ENCODE results near the gene PDIA5.

DNA sequence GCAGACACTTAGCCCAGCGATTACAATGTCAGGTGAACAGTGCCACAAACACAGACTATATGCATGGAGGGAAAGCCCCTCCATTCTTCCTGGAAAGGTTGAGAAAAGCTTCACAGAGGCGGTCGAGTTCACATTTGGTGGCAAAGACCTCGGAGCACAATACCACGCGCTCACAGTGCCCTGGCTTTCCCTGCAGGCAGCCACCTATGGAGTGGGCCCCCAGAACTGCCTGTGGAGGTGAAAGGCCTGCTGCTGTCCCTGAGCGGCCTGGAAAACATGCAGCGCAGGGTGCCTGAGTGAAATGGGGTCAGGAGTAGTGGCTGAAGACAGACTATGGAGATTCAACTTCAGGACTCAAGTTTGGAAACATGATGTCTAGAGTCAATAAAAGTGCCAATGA lies 26.9 kb downstream of the PDIA5 start:
- TF ChIP-seq, protein P1, sequence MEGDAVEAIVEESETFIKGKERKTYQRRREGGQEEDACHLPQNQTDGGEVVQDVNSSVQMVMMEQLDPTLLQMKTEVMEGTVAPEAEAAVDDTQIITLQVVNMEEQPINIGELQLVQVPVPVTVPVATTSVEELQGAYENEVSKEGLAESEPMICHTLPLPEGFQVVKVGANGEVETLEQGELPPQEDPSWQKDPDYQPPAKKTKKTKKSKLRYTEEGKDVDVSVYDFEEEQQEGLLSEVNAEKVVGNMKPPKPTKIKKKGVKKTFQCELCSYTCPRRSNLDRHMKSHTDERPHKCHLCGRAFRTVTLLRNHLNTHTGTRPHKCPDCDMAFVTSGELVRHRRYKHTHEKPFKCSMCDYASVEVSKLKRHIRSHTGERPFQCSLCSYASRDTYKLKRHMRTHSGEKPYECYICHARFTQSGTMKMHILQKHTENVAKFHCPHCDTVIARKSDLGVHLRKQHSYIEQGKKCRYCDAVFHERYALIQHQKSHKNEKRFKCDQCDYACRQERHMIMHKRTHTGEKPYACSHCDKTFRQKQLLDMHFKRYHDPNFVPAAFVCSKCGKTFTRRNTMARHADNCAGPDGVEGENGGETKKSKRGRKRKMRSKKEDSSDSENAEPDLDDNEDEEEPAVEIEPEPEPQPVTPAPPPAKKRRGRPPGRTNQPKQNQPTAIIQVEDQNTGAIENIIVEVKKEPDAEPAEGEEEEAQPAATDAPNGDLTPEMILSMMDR (IDR thresholded peaks at IDR 0.05; ENCODE audit: low read depth, low read length, poor library complexity, severe bottlenecking): no peak
- TF ChIP-seq EZH2phosphoT487 (IDR thresholded peaks at IDR 0.05; ENCODE audit: borderline replicate concordance, low read length): no peak
